ENCODE measurements around the gene TTC21A. TPM values are rescaled to one million over a fixed set of nuclear protein-coding genes. Genes with fewer than 3 reads are reported as not detected.

TTC21A gene
- total RNA-seq, 1 donor from 2014 or later = 1.2 TPM

DNA sequence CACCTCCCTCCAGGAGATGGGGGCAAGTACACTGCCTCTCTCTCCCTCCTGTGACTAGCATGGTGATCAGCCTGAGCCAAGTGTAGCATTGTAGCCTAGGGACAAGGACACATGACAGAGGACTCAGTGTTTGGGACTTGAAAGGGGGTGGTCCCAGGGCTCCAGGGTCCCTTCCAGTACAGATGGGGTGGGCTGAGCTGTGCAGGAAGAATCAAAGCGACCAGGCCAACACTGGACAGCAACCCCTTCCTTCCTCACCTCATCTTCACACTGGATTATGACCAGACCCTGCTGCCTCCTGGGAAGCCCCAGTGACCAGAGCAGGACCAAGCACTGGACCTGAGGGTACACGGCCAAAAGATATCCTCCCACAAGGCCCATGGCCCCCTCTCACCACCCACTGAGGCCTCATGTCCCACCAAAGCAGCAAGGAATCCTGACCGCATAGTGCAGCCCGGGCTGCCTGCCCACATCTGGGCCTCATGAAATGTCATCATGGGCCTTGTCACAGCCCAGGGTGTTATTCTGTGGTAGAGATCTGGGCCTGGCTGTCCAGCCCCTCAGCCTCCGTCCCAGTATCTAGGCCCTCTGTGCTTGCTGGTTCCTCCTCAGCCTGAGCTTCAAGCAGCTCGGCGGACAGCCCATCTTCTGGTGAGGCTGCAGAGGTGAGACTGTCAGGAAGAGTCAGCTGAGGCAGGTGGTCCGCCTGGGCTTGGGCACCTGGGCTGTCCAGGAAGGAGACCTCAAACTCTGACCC, 9.6 kb upstream of the TTC21A start:
- ATAC-seq = no peak
- no peak for DNase-seq (ENCODE audit: missing footprints)
- intact Hi-C loops (cut with DNase I) = no loop called here

- intact Hi-C loops (cut with DNase I) = no loop called here
- DNase-seq (ENCODE audit: missing footprints) (no peak), ATAC-seq (no peak)
Observed at GRCh38 chr3:39098473-39099000, 8.9 kb upstream of the TTC21A start.

DNA sequence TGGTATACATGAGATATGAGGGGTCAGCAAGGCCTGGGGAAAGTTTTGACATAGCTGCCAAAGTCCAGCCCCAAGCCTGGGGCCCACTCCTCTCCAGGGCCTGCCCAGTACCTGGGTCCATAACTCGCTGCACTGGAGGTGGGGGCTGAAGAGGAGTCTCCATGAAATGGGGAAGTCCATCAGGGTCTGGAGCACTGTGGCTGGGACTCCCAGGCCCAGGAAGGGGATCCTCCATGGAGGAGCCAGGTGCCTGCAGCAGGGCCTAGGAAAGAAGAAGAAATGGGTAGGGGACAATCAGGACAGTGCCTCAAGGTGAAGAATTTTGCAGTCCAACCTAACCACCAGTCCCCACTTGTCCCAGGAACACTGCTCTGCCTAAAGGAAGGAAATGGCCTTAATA, 8.2 kb upstream of the TTC21A start:
- ATAC-seq = no peak
- intact Hi-C loops (cut with DNase I) = no loop called here
- DNase-seq (ENCODE audit: missing footprints) = no peak

- intact Hi-C loops (cut with DNase I) = no loop called here
- DNase-seq (ENCODE audit: missing footprints) (no peak), ATAC-seq (no peak)
Observed at GRCh38 chr3:39099738-39100499, 7.6 kb upstream of the TTC21A start.

- intact Hi-C loops (cut with DNase I) = no loop called here
- DNase-seq (ENCODE audit: missing footprints) (no peak), ATAC-seq (no peak)
Observed at GRCh38 chr3:39100500-39100886, 7.0 kb upstream of the TTC21A start.

GRCh38 chr3:39101022-39101689, 6.3 kb upstream of the TTC21A start:
- ATAC-seq (no peak), DNase-seq (ENCODE audit: missing footprints) (no peak)
- intact Hi-C loops (cut with DNase I) = no loop called here

DNA sequence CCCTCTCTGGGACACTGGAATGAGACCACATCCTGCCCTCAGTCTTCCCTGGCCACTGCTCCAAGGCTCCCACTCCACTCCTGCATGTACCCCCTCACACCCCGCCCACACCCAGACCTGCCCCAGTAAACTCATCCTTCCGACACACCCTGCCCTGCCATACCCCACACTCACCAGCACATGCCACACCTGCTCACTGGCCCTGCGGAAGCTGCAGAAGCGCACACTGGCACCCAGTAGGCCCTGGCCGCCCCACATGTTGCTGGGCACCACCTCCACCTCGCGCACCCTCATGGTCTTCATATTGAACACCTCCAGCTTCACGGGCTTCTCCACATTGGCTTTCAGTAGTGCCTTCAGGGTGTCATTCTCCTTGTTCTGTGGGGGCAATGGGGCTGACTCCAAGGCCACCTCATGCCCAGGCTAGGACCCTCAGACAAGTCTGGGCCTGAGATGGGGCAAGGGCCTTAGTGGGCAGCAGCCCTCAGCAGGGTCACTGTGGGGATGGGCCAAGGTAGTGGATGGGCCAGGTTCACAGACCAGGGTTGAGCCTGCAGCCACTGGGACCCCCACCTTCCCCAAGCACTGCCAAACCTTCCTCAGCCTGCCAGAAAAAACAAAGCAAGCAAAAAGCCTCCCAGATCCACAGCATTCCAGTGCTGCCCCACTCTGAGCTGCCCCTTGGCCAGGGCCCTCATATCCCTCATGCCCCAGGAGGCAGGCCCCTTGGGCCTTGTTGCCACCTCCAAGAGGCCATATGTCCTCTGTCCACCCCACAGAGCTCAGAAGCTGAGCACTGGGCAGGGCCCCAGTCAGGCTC, 4.8 kb upstream of the TTC21A start:
- DNase-seq (ENCODE audit: missing footprints) = no peak
- intact Hi-C loops (cut with DNase I) = no loop called here
- no peak for ATAC-seq

GRCh38 chr3:39103324-39103693, 4.2 kb upstream of the TTC21A start:
- intact Hi-C loops (cut with DNase I) = no loop called here
- DNase-seq (ENCODE audit: missing footprints) (no peak), ATAC-seq (no peak)

DNA sequence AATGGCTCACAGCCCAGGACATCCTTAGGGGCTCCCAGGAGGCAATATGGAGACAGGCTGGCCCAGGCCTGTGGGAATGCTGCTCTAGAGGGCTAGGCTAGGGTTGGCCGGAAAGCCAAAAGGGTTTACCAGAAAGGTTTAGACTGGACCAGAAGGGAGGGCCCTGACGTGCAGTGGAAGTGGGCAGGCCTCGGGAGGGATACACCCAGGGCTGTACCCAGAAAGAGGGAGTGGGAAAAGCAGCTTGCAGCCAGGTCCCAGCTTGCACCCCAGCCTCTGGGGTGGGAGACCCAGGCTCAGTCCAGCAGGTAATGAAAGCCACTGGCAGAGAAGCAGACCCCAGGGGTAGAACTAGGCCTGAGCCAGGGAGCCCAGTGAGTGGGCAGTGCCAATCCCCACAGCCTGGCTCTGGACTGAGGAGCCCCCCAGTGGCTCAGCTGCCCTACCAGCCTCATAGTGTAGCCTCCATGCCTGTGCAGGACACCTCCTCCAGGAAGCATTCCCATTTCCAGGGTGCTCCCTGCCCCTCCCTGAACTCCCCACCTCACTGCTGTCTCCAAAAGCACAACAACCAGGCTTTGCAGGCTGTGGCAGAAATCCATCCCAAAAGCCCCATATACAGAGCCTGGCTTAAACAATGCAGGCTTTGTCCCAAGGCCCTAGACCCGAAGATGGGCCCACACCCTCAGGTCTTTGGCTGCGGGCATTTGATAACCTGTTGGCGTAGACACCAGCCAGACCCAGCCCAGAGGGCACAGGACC, 3.5 kb upstream of the TTC21A start:
- intact Hi-C loops (cut with DNase I) = no loop called here
- DNase-seq (ENCODE audit: missing footprints) (no peak), ATAC-seq (no peak)

DNA sequence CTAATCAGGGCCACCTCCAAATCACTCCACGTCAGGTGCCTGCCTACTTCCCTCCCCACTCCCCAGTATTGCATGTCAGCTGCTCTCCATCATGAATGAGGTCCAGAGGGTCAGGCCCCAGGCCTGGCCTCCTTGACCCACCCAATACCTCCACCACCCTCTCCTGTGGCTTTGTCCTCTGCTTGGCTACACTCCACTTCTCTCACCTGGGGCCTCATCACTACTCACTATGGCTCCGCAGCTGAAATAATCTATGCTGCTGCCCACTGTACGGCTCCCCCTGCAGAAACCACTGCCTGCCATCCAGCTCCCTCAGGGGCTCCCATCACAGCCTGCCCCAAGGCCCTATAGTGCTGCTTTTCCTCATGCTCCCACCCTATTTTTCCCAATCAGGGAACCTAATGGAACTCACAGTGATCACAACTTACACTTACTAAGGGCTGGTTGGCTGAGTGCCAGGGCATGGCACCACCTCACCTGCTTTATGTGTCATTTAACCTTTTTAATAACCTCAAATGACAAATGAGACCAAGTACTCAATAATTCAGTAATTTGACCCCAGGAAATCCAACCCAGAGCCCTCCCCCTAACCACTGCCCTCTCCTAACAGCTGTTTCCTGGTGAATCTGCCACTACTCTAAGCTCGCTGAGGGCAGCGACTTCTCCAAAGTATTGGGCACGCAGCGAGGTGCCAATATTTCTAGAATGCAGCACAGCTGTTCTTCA, 2.4 kb upstream of the TTC21A start:
- DNase-seq (ENCODE audit: missing footprints) (no peak), ATAC-seq (no peak)
- intact Hi-C loops (cut with DNase I) = loop anchor here (5.0 kb wide), 1 partner anchor 182 kb away; no protein-coding TSS in a partner anchor

GRCh38 chr3:39105687-39106063, 1.8 kb upstream of the TTC21A start:
- ATAC-seq = no peak
- intact Hi-C loops (cut with DNase I) = loop anchor here (2.0 to 5.0 kb wide), 2 partner anchors 75 to 182 kb away; no protein-coding TSS in a partner anchor
- no peak for DNase-seq (ENCODE audit: missing footprints)

DNA sequence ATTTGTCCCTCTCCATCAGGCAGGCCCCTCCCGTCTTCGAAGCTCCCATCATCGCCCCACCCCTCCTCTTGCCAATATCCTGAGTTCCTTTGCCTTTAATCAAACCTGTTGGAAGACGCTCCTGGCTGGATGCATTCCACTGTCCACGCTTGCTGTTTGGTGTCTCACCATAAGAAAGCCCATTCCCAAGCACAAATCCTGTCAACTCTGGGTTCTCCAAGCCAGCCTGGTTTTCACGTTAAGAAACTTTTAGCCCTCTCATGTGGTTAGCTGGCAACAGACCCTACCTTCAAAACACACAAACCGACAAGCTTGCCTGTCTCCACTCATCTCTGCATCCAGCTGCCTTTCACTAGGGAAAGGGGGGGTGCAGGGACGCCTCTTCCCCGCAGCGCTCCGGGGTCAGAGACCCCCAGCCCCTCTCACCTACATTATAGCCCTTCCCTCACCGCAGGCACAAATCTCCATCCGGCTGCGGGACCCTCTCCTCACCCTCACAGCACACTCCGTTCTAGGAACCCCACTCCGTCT, 1.1 kb upstream of the TTC21A start:
- intact Hi-C loops (cut with DNase I) = loop anchor here (2.0 to 5.0 kb wide), 2 partner anchors 74 to 181 kb away; no protein-coding TSS in a partner anchor
- DNase-seq (ENCODE audit: missing footprints) (no peak), ATAC-seq (no peak)

DNA sequence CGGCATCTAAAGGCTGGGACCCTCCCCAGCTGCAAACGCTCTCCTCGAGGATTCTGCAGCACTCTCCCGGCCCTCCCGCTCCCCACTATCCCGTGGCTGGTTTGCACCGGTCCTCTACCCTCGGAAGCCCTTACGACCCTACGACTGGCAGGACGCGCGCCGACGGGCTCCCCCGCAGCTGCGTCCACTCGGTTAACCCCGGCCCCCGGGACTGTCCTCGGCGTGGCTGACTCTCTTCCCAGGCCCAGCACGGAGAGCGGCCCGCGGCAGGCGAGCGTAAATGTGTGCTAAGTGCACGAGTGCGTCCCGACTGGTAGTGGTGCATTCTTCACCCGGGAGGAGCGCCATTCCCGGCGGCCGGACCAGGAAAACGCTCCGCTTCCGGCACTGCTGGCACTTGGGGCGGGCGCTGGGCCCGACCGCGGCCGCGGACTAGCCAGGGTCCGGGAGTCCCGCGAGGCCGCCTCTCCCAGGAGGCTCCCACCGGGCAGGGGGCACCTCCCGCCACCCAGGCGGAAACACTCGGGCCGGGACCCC, 561 bp upstream of the TTC21A start:
- ATAC-seq (peak; percentile 47), DNase-seq (ENCODE audit: missing footprints) (peak; percentile 81)
- intact Hi-C loops (cut with DNase I) = loop anchor here (2.0 to 5.0 kb wide), 2 partner anchors 74 to 180 kb away; no protein-coding TSS in a partner anchor

- DNase-seq (ENCODE audit: missing footprints) (no peak), ATAC-seq (no peak)
- intact Hi-C loops (cut with DNase I) = loop anchor here (5.0 kb wide), 1 partner anchor 179 kb away; no protein-coding TSS in a partner anchor
Observed at GRCh38 chr3:39108200-39108710, 775 bp downstream of the TTC21A start.

DNA sequence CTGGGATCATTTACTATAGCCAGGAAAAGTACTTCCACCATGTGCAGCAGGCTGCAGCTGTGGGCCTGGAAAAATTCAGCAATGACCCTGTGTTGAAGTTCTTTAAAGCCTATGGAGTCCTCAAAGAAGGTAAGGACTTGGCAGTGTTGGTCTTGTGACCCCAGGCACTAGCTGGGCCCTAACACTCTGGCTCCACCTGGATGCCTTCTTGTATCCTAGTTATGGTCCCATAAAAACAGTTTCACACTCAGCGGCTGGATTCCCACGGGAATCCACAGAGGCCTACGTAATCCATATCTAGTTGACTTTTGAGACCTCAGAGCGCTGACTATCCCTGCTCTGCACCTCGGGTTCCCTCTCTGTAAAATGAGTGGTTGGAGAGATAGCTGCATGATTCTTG, 1.6 kb downstream of the TTC21A start:
- intact Hi-C loops (cut with DNase I) = loop anchor here (5.0 kb wide), 1 partner anchor 178 kb away; no protein-coding TSS in a partner anchor
- DNase-seq (ENCODE audit: missing footprints) (no peak), ATAC-seq (no peak)

DNA sequence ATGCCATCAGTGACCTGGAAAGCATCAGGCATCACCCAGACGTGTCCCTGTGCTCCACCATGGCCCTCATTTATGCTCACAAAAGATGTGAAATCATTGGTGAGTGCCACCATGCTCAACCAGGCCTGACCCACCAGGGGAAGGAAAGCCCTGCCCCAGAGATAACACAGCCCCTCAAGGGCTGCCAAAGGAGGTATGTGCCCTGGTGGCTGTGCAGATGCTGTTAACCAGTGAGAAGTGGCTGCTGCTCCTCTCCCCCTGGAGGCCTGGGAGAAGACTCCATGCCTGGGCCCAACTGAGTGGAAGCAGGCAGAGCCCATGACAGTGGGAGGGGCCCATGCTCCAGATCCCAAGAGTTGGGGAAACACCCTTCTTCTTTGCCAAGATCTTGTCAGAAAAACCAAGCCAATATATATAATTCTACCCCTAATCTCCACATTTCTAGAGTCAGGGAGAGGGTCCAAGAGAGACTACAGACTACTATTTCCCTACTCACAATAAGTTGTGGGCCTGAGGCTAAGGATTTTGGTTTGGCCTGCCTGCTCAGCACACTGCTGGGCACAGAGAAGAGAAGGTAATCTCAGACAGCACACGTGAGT, 2.7 kb downstream of the TTC21A start:
- DNase-seq (ENCODE audit: missing footprints) (no peak), ATAC-seq (no peak)
- intact Hi-C loops (cut with DNase I) = no loop called here

All from Right ventricle myocardium inferior (tissue), 1 donor.